Measurements from ENCODE around the gene COX5A. TPM values are rescaled to one million over a fixed set of nuclear protein-coding genes. Genes with fewer than 3 reads are reported as not detected.
A peak's percentile ranks its signal among the peaks of the same experiment; 100 is the strongest.

Gene COX5A
- total and polyA plus RNA-seq, 2 donors (not counting 1 experiment from before 2014, with no cell fraction given) = 41.9 to 183 TPM

DNA sequence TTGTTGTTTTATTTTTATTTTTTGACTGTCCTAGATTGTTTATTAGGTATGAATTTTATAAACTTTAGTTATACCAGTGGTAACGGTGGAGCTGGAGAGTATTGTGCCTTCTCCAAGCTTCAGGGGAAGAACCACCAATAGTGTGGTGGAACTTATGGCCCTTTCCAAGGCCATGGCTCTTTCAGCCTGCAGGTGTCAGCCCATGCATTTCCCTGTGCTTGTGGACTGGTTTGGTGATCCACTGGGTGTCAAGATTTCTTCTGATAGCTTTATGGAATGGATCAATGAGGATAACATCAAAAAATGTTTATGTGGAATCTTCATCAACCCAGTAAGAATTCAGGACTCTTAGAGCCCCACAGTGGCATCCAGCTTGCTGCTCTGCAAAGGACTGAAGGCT, 38.3 kb upstream of the COX5A start:
- no peak for DNase-seq (ENCODE audit: low read depth in 2 of 2)
- H3K27ac ChIP-seq (ENCODE audit: insufficient read depth, low read length) = no peak overlapping the region
- no peaks in the 10 kb centered on the region for H3K27me3 ChIP-seq (ENCODE audit: control insufficient read depth, insufficient read depth, low read length)
- no peaks in the 10 kb centered on the region for H3K79me2 ChIP-seq (ENCODE audit: control insufficient read depth, insufficient read depth, low read length)
- H3K9ac ChIP-seq (ENCODE audit: insufficient read depth, low read length) = no peak overlapping the region
- H3K9me3 ChIP-seq (ENCODE audit: control insufficient read depth, insufficient read depth, low read depth, low read length) = no peaks in the 10 kb centered on the region
- H4K20me1 ChIP-seq (ENCODE audit: control insufficient read depth, extremely low read depth, insufficient read depth, low read length) = no peaks in the 10 kb centered on the region
- H3K4me2 ChIP-seq (ENCODE audit: extremely low read depth, insufficient read depth, low read length) = no peak overlapping the region
- no peaks in the 10 kb centered on the region for H3K36me3 ChIP-seq (ENCODE audit: control insufficient read depth, insufficient read depth, low read length)
- no peaks in the 10 kb centered on the region for H3K4me1 ChIP-seq (ENCODE audit: control insufficient read depth, extremely low read depth, insufficient read depth, low read length)
- TF ChIP-seq CTCF (conservative IDR thresholded peaks at IDR 0.05 in 1 of 2, IDR thresholded peaks at IDR 0.05 in 1 of 2; ENCODE audit: low read depth in 1 of 2, low read length in 2 of 2) (peak in 1 of 2 donors; percentile 7), EZH2 (IDR thresholded peaks at IDR 0.05; ENCODE audit: low read length, missing control alignments) (no peak)
- H3K4me3 ChIP-seq (replicated peaks in 1 of 4; ENCODE audit: control extremely low read depth in 1 of 4, insufficient read depth in 1 of 4, low read depth in 3 of 4, low read length in 4 of 4) = no peak overlapping the region
- H2AFZ ChIP-seq (ENCODE audit: low read length) = no peak overlapping the region

DNA sequence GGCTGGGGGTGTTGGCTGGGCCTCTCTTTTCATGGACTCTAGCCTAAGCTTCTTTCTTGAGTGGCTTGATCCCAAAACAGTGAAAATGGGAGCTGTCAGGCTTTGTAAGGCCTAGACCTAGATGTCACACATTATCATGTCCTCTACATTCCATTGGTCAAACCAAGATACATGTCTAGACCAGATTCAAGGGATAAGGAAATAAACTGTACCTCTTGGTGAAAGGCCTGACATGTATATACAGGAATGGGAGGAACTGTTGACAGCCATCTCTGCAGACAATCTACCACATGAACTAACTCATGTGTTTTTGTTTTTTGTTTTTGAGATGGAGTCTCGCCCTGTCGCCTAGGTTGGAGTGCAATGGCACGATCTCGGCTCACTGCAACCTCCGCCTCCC, 29.8 kb upstream of the COX5A start:
- H3K4me2 ChIP-seq (ENCODE audit: extremely low read depth, insufficient read depth, low read length) = no peak overlapping the region
- no peaks in the 10 kb centered on the region for H3K9me3 ChIP-seq (ENCODE audit: control insufficient read depth, insufficient read depth, low read depth, low read length)
- DNase-seq (ENCODE audit: low read depth in 2 of 2) = no peak
- no peak overlapping the region for H3K9ac ChIP-seq (ENCODE audit: insufficient read depth, low read length)
- H3K27ac ChIP-seq (ENCODE audit: insufficient read depth, low read length) = no peak overlapping the region
- no peaks in the 10 kb centered on the region for H4K20me1 ChIP-seq (ENCODE audit: control insufficient read depth, extremely low read depth, insufficient read depth, low read length)
- no peak overlapping the region for H2AFZ ChIP-seq (ENCODE audit: low read length)
- TF ChIP-seq CTCF (conservative IDR thresholded peaks at IDR 0.05 in 1 of 2, IDR thresholded peaks at IDR 0.05 in 1 of 2; ENCODE audit: low read depth in 1 of 2, low read length in 2 of 2) = no peak
- no peak for TF ChIP-seq EZH2 (IDR thresholded peaks at IDR 0.05; ENCODE audit: low read length, missing control alignments)
- H3K79me2 ChIP-seq (ENCODE audit: control insufficient read depth, insufficient read depth, low read length) = no peaks in the 10 kb centered on the region
- H3K4me1 ChIP-seq (ENCODE audit: control insufficient read depth, extremely low read depth, insufficient read depth, low read length) = no peaks in the 10 kb centered on the region
- no peaks in the 10 kb centered on the region for H3K36me3 ChIP-seq (ENCODE audit: control insufficient read depth, insufficient read depth, low read length)
- H3K4me3 ChIP-seq (replicated peaks in 1 of 4; ENCODE audit: control extremely low read depth in 1 of 4, insufficient read depth in 1 of 4, low read depth in 3 of 4, low read length in 4 of 4) = no peak overlapping the region
- H3K27me3 ChIP-seq (ENCODE audit: control insufficient read depth, insufficient read depth, low read length) = no peaks in the 10 kb centered on the region

DNA sequence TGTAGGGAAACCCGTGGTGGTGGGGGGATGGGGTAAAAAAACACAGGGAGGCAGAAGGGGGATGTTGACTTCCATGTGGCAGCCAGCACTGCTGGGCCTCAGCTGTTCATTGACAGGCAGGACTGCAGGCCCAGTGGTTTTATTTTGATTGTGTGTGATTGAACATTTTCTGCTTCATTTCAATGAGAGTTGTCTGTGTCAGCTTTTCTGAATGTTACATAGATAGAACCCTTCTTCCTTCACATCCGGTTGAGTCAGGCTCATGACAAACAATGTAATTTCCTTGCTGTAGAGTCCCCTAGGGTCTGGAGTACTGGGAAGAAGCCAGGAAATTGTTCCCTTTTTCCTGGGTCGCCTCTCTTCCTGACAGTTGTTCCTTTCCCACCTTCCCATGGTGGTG, 26.9 kb upstream of the COX5A start:
- Histone ChIP-seq H3K36me3 (ENCODE audit: control insufficient read depth, insufficient read depth, low read length) (no peaks in the 10 kb centered on the region), H3K4me2 (ENCODE audit: extremely low read depth, insufficient read depth, low read length) (no peak overlapping the region), H3K9me3 (ENCODE audit: control insufficient read depth, insufficient read depth, low read depth, low read length) (no peaks in the 10 kb centered on the region), H3K79me2 (ENCODE audit: control insufficient read depth, insufficient read depth, low read length) (no peaks in the 10 kb centered on the region), H3K27ac (ENCODE audit: insufficient read depth, low read length) (no peak overlapping the region), H4K20me1 (ENCODE audit: control insufficient read depth, extremely low read depth, insufficient read depth, low read length) (no peaks in the 10 kb centered on the region), H3K4me3 (replicated peaks in 1 of 4; ENCODE audit: control extremely low read depth in 1 of 4, insufficient read depth in 1 of 4, low read depth in 3 of 4, low read length in 4 of 4) (no peak overlapping the region), H3K9ac (ENCODE audit: insufficient read depth, low read length) (no peak overlapping the region), H3K4me1 (ENCODE audit: control insufficient read depth, extremely low read depth, insufficient read depth, low read length) (no peaks in the 10 kb centered on the region), H3K27me3 (ENCODE audit: control insufficient read depth, insufficient read depth, low read length) (peaks cover 2% of the 10 kb centered on the region), H2AFZ (ENCODE audit: low read length) (no peak overlapping the region)
- TF ChIP-seq CTCF (conservative IDR thresholded peaks at IDR 0.05 in 1 of 2, IDR thresholded peaks at IDR 0.05 in 1 of 2; ENCODE audit: low read depth in 1 of 2, low read length in 2 of 2) (no peak), EZH2 (IDR thresholded peaks at IDR 0.05; ENCODE audit: low read length, missing control alignments) (no peak)
- DNase-seq (ENCODE audit: low read depth in 2 of 2) = peak in 1 of 2 donors; percentile 21

Data from fibroblast of lung (primary cell).